ENCODE data around the gene CENPT.

The CENPT gene

GRCh38 chr16:67805718-67806427, 41.6 kb downstream of the CENPT start:
- DNase-seq = no peak

DNA sequence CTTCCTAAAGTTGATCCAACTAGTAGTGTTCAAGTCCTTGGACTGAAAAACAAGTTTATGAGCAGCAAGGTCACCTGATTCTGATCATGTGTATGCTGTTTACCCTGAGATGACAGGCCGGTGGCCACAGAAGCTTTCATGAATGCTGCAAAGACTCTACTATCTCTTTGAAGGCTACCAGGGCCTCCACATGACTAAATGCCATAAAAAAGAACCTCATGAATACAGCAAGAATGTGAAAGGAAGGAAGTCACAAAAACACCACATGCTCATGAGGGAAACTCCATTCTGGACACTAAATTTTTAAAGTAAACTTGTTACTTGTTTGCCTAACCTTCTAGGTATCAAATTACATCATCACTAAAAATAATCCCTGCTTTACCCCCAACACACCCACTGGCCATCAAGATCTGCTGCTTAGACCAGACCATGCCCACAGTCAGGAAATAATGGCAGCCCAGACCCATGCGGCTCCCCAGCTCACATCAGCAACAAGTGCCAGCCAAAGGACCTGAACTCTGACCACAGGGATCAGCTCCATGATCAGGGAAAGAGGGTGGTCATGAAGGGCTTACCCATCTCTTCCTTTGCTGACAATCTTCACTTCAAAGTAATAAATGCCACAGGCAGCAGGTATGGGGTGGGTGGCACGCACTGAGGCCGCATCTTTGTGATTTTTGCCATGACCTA, 42.5 kb downstream of the CENPT start:
- DNase-seq = no peak

GRCh38 chr16:67803894-67804293, 43.6 kb downstream of the CENPT start:
- DNase-seq = no peak

DNA sequence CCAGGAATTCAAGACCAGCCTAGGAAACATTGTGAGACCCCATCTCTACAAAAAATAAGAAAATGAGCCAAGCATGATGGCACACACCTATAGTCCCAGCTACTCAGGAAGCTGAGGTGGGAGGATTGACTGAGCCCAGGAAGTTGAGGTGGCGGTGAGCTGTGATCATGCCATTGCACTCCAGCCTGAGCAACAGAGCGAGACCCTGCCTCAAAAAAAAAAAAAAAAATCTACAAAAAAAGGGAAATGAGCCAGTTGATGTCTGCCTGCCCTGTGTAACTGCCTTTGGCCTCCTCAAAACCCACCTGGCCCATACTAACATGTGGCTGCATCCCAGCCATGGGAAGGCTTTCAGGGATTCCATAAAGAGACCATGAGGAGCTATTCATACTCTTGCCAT, 45.6 kb downstream of the CENPT start:
- DNase-seq = no peak

DNA sequence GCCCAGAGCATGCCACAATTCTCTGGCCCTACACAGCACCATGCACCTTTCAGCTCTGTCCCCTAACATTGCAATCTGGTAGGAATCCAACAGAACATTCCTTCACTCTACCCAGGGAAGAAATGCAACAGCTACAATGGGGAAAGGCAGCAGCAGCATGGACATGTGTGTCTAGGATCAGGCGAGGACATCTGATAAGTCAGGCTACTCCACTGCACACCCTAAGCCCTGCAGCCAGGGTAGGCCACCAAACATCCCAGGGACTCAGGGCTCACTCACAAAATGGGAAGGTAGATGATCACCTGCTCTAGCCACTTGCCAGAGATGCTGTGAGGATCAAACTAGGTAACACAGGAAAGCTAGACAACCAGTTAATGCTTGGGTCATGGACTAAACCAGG, 46.3 kb downstream of the CENPT start:
- DNase-seq = no peak

GRCh38 chr16:67800338-67800926, 47.1 kb downstream of the CENPT start:
- DNase-seq = no peak

- no peak for DNase-seq
Measured at GRCh38 chr16:67796099-67796718, 51.3 kb downstream of the CENPT start.

DNA sequence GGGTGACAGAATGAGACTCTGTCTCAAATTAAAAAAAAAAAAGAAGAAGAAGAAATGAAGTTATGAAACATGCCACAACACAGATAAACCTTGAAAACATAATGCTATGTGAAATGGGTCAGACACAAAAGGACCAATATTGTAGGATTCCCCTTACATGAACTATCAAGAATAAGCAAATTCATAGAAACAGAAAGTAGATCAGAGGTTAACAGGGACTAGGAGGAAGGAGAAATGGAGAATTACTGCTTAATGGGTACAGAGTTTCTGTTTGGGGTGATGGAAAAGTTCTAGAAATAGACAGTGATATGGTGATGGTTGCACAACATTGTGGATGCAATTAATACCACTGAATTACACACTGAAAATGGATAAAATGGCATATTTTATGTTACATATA, 57.4 kb downstream of the CENPT start:
- no peak for DNase-seq

GRCh38 chr16:67786491-67786890, 61.0 kb downstream of the CENPT start:
- DNase-seq = no peak

DNA sequence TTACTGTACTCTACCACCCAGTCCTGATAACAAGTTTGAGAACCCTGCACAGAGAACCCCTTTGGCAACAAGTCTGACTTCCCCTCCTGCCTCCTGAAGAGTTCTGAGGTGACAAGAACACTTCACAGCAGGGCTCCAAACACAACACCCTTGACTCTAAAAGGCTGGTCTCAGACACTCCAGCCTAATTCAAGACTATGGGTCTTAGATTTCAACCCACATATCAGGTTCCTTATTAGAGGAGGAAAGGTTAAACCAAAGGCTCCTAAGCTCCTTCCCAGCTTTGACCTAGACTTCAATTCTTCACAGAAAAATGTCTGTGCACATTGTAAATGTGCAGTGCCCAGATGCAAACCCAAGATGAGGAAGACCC, 64.2 kb downstream of the CENPT start:
- DNase-seq = no peak

- DNase-seq = no peak
Measured at GRCh38 chr16:67782567-67783352, 64.7 kb downstream of the CENPT start.

GRCh38 chr16:67781565-67781921, 66.0 kb downstream of the CENPT start:
- no peak for DNase-seq

DNA sequence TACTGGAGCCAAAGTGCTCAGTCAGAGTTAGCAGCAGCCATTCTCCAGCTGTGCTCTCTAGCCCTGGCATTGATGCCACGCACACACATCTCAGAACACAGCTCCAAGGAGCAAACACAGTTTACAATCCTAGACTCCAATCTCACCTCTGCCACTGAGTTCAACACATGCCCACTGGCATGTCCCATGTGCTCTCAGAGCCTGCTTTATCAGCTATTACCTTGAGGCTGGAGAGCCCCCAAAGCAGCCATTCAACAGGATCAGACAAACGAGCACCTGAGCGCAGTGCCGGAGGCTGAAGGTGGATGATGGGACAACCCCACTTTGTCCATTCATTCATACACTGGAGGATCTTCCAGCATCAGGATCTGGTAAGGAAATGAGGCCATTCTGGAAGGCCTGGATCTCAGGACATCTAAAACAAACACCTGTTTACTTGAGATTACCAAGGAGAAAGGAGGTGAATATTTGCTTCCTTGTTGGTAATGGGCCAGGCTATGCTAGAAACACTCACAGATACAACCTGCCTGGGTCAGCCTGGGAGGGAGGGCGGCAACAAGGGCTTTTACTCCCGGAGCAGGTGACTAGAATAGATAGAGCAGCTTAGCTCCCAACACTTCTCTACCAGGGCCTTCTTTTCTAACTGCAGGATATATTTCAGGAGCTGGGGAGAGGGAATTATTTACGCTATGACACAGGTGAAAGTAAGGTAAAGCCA, 66.5 kb downstream of the CENPT start:
- DNase-seq = no peak

DNA sequence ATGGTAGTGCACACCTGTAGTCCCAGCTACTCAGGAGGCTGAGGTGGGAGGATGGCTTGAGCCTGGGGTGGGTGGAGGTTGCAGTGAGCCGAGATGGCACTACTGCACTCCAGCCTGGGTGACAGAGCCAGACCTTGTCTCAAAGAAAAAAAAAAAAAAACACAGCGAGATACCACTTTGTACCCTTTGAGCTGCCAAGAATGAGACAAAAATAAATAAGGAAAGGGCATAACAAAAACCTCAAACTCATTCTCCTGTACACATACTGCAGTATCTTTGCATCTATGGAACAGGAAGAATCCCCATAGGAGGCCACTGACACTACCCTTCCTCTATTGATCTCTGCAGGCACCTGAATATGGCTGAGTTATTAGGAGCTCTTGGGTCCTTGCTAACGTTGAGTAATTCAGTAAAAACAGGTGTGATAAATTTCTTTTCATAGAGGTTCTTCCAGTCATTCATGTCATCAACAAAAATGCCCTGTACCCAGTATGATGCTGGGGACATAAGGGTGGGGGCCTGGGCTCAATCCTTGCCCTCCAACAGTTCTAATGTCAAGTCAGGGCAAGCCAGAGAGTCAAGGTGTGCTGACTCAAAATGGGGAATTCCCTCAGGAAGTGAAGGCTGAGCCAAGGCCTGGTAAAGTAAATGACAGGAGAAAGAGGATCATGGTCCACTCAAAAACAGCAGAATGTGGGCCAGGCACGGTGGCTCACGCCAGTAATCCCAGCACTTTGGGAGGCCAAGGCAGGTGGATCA, 68.1 kb downstream of the CENPT start:
- no peak for DNase-seq

Measured in SIG-M5 (cell line).